T-helper 2 cell treated with Interferon-gamma antibody and Interleukin-4, amounts not matched to agents 5 μg/mL and 100 μg/mL, for 36 hours (primary cell): ENCODE data around the gene MRPL54.
A peak's percentile ranks its signal among the peaks of the same experiment; 100 is the strongest.
"Not testable (repeated sequence)": the region's sequence is repeated elsewhere in the genome, so short reads cannot be mapped to it uniquely, and the experiment has no call there.

ENCODE experiments used
- DNase-seq: peaks from one replicate; pipeline ENCODE4 v3.0.0; 2021; ENCODE audit warnings: low spot score
- H3K27ac Mint-ChIP-seq: one replicate; pipeline ENCODE4 v1.8.0; 2021; ENCODE audit warnings: mild to moderate bottlenecking, mixed read lengths
- H3K27me3 Mint-ChIP-seq: one replicate; pipeline ENCODE4 v1.8.0; 2021; ENCODE audit warnings: low read depth, mixed read lengths
- H3K36me3 Mint-ChIP-seq: one replicate; pipeline ENCODE4 v1.8.0; 2021; ENCODE audit warnings: low read depth, mixed read lengths
- H3K4me1 Mint-ChIP-seq: one replicate; pipeline ENCODE4 v1.8.0; 2021; ENCODE audit warnings: low read depth, mixed read lengths
- H3K4me3 Mint-ChIP-seq: one replicate; pipeline ENCODE4 v1.8.0; 2022; ENCODE audit warnings: mild to moderate bottlenecking, moderate library complexity, mixed read lengths
- H3K9me3 Mint-ChIP-seq: one replicate; pipeline ENCODE4 v1.8.0; 2021; ENCODE audit warnings: mixed read lengths

The MRPL54 gene

GRCh38 chr19:3752492-3752891 lies 10.0 kb upstream of the MRPL54 start:
- peaks cover 5% of the 10 kb centered on the region for H3K4me1 Mint-ChIP-seq
- no peak overlapping the region for H3K4me3 Mint-ChIP-seq
- H3K36me3 Mint-ChIP-seq: peaks cover 21% of the 10 kb centered on the region
- no peaks in the 10 kb centered on the region for H3K27me3 Mint-ChIP-seq
- no peak for DNase-seq
- no peaks in the 10 kb centered on the region for H3K9me3 Mint-ChIP-seq
- H3K27ac Mint-ChIP-seq: no peak overlapping the region

GRCh38 chr19:3753631-3754410 lies 8.7 kb upstream of the MRPL54 start:
- H3K27ac Mint-ChIP-seq: no peak overlapping the region
- peaks cover 21% of the 10 kb centered on the region for H3K36me3 Mint-ChIP-seq
- no peaks in the 10 kb centered on the region for H3K9me3 Mint-ChIP-seq
- DNase-seq: no peak
- H3K4me3 Mint-ChIP-seq: no peak overlapping the region
- H3K4me1 Mint-ChIP-seq: peaks cover 5% of the 10 kb centered on the region
- no peaks in the 10 kb centered on the region for H3K27me3 Mint-ChIP-seq

- Mint-ChIP-seq H3K36me3 (peaks cover 19% of the 10 kb centered on the region), H3K4me1 (peaks cover 16% of the 10 kb centered on the region)
- H3K27ac Mint-ChIP-seq, H3K9me3 Mint-ChIP-seq, DNase-seq, H3K27me3 Mint-ChIP-seq, H3K4me3 Mint-ChIP-seq: not testable (repeated sequence)
Observed at GRCh38 chr19:3757705-3758104, 4.8 kb upstream of the MRPL54 start.

- not testable (repeated sequence) for DNase-seq, H3K27me3 Mint-ChIP-seq, H3K4me3 Mint-ChIP-seq, H3K9me3 Mint-ChIP-seq, H3K27ac Mint-ChIP-seq
- H3K36me3 Mint-ChIP-seq: peaks cover 24% of the 10 kb centered on the region
- peaks cover 22% of the 10 kb centered on the region for H3K4me1 Mint-ChIP-seq
Observed at GRCh38 chr19:3758297-3758696, 4.2 kb upstream of the MRPL54 start.

- DNase-seq: no peak
- Mint-ChIP-seq H3K27ac (peak overlapping the region; percentile 20), H3K4me3 (peak overlapping the region; percentile 99), H3K36me3 (peaks cover 22% of the 10 kb centered on the region), H3K27me3 (peaks cover 3% of the 10 kb centered on the region), H3K9me3 (no peaks in the 10 kb centered on the region), H3K4me1 (peaks cover 23% of the 10 kb centered on the region)
Observed at GRCh38 chr19:3759482-3760254, 2.8 kb upstream of the MRPL54 start.

GRCh38 chr19:3760871-3761361 lies 1.6 kb upstream of the MRPL54 start:
- peak overlapping the region; percentile 95 for H3K27ac Mint-ChIP-seq
- no peak for DNase-seq
- peak overlapping the region; percentile 99 for H3K4me3 Mint-ChIP-seq
- H3K27me3 Mint-ChIP-seq: peaks cover 3% of the 10 kb centered on the region
- peaks cover 16% of the 10 kb centered on the region for H3K36me3 Mint-ChIP-seq
- H3K4me1 Mint-ChIP-seq: peaks cover 17% of the 10 kb centered on the region
- H3K9me3 Mint-ChIP-seq: no peaks in the 10 kb centered on the region

GRCh38 chr19:3761382-3762129 lies 926 bp upstream of the MRPL54 start, which contains the start of gene APBA3:
APBA3 (minus strand) TSS chr19:3761692; CDS start chr19:3760264, 1,428 bp downstream.
- H3K4me3 Mint-ChIP-seq: peak within 1 kb of the TSS; percentile 99
- peaks cover 3% of the 10 kb centered on the region for H3K27me3 Mint-ChIP-seq
- H3K9me3 Mint-ChIP-seq: no peaks in the 10 kb centered on the region
- H3K36me3 Mint-ChIP-seq: peaks cover 20% of the 10 kb centered on the region
- DNase-seq: peak; percentile 95
- H3K27ac Mint-ChIP-seq: peak within 1 kb of the TSS; percentile 100
- H3K4me1 Mint-ChIP-seq: peaks cover 21% of the 10 kb centered on the region

- H3K4me3 Mint-ChIP-seq: peak overlapping the region; percentile 99
- H3K4me1 Mint-ChIP-seq: peaks cover 24% of the 10 kb centered on the region
- H3K27ac Mint-ChIP-seq: peak overlapping the region; percentile 100
- peaks cover 23% of the 10 kb centered on the region for H3K36me3 Mint-ChIP-seq
- no peaks in the 10 kb centered on the region for H3K9me3 Mint-ChIP-seq
- peaks cover 3% of the 10 kb centered on the region for H3K27me3 Mint-ChIP-seq
- DNase-seq: no peak
Observed at GRCh38 chr19:3762130-3762473, 380 bp upstream of the MRPL54 start.

- H3K4me1 Mint-ChIP-seq: peaks cover 24% of the 10 kb centered on the region
- peaks cover 27% of the 10 kb centered on the region for H3K36me3 Mint-ChIP-seq
- H3K27ac Mint-ChIP-seq: no peak overlapping the region
- no peak overlapping the region for H3K4me3 Mint-ChIP-seq
- no peaks in the 10 kb centered on the region for H3K9me3 Mint-ChIP-seq
- H3K27me3 Mint-ChIP-seq: peaks cover 3% of the 10 kb centered on the region
- DNase-seq: no peak
Observed at GRCh38 chr19:3765121-3765520, 2.6 kb downstream of the MRPL54 start.

- H3K27me3 Mint-ChIP-seq, H3K4me3 Mint-ChIP-seq, DNase-seq, H3K9me3 Mint-ChIP-seq, H3K27ac Mint-ChIP-seq: not testable (repeated sequence)
- H3K36me3 Mint-ChIP-seq: peaks cover 27% of the 10 kb centered on the region
- H3K4me1 Mint-ChIP-seq: peaks cover 24% of the 10 kb centered on the region
Observed at GRCh38 chr19:3765757-3766156, 3.3 kb downstream of the MRPL54 start.

- peaks cover 3% of the 10 kb centered on the region for H3K27me3 Mint-ChIP-seq
- H3K36me3 Mint-ChIP-seq: peaks cover 22% of the 10 kb centered on the region
- no peaks in the 10 kb centered on the region for H3K9me3 Mint-ChIP-seq
- peak overlapping the region; percentile 29 for H3K4me3 Mint-ChIP-seq
- H3K27ac Mint-ChIP-seq: peak overlapping the region; percentile 80
- H3K4me1 Mint-ChIP-seq: peaks cover 21% of the 10 kb centered on the region
- no peak for DNase-seq
Observed at GRCh38 chr19:3766520-3766919, 4.0 kb downstream of the MRPL54 start.

GRCh38 chr19:3767050-3767449 lies 4.6 kb downstream of the MRPL54 start:
- H3K36me3 Mint-ChIP-seq: peaks cover 22% of the 10 kb centered on the region

GRCh38 chr19:3768015-3768747 lies 5.7 kb downstream of the MRPL54 start:
- H3K4me1 Mint-ChIP-seq: peaks cover 8% of the 10 kb centered on the region
- no peaks in the 10 kb centered on the region for H3K27me3 Mint-ChIP-seq
- H3K4me3 Mint-ChIP-seq: no peak overlapping the region
- H3K9me3 Mint-ChIP-seq: no peaks in the 10 kb centered on the region
- H3K27ac Mint-ChIP-seq: no peak overlapping the region
- DNase-seq: no peak
- peaks cover 18% of the 10 kb centered on the region for H3K36me3 Mint-ChIP-seq

More at GRCh38 chr19:3767050-3767449, 4.6 kb downstream of the MRPL54 start:
- no peak for DNase-seq
- Mint-ChIP-seq H3K9me3 (no peaks in the 10 kb centered on the region), H3K4me1 (peaks cover 16% of the 10 kb centered on the region), H3K27me3 (peaks cover 3% of the 10 kb centered on the region), H3K4me3 (no peak overlapping the region), H3K27ac (no peak overlapping the region)
